GM23338 (cell line): ENCODE data around the gene FGD4. TPM values are rescaled to one million over a fixed set of nuclear protein-coding genes. Genes with fewer than 3 reads are reported as not detected.

ENCODE experiments used
- ATAC-seq: fragments of 200-7000 bp; cut with Tn5 transposase; 3 replicates; pipeline ENCODE4 v1.9.1; 2020
- DNase-seq: peaks from one replicate; pipeline ENCODE4 v3.0.0-alpha.2; 2015; ENCODE audit warnings: low spot score
- H2AFZ ChIP-seq: fragments of 200-600 bp; sonication (generic); 2 replicates; pipeline ENCODE4 v1.8.0; 2016; ENCODE audit warnings: antibody characterized with exemption, mild to moderate bottlenecking, moderate library complexity
- H3F3A ChIP-seq: fragments of 200-600 bp; sonication (generic); replicated peaks from 2 replicates; pipeline ENCODE4 v1.8.0; 2017; ENCODE audit warnings: antibody characterized with exemption, mixed run types, low read depth
- H3K27ac ChIP-seq: fragments of 200-600 bp; sonication (generic); 2 replicates; pipeline ENCODE4 v1.6.1; 2016; ENCODE audit warnings: low read depth
- H3K27me3 ChIP-seq: fragments of 200-600 bp; sonication (generic); 2 replicates; pipeline ENCODE4 v1.8.0; 2016; ENCODE audit warnings: mild to moderate bottlenecking, mixed run types, moderate library complexity; ENCODE audit not compliant: insufficient read depth
- H3K36me3 ChIP-seq: fragments of 200-600 bp; sonication (generic); 2 replicates; pipeline ENCODE4 v1.8.0; 2016; ENCODE audit warnings: mild to moderate bottlenecking; ENCODE audit not compliant: insufficient read depth
- H3K4me1 ChIP-seq: fragments of 200-600 bp; sonication (generic); 2 replicates; pipeline ENCODE4 v1.8.0; 2016; ENCODE audit warnings: mild to moderate bottlenecking, moderate library complexity; ENCODE audit not compliant: insufficient read depth
- H3K4me2 ChIP-seq: fragments of 200-600 bp; sonication (generic); 2 replicates; pipeline ENCODE4 v1.7.1; 2017; ENCODE audit warnings: mixed run types
- H3K4me3 ChIP-seq: fragments of 200-600 bp; sonication (generic); 2 replicates; pipeline ENCODE4 v1.6.1; 2016; ENCODE audit warnings: mixed run types
- H3K79me2 ChIP-seq: fragments of 200-600 bp; sonication (generic); replicated peaks from 2 replicates; pipeline ENCODE4 v1.8.0; 2017; ENCODE audit warnings: mild to moderate bottlenecking; ENCODE audit not compliant: insufficient read depth
- H3K9me2 ChIP-seq: fragments of 200-600 bp; sonication (generic); 2 replicates; pipeline ENCODE4 v1.8.0; 2017; ENCODE audit not compliant: insufficient read depth
- H4K20me1 ChIP-seq: fragments of 200-600 bp; sonication (generic); replicated peaks from 2 replicates; pipeline ENCODE4 v1.8.0; 2017; ENCODE audit warnings: mild to moderate bottlenecking; ENCODE audit not compliant: insufficient read depth
- H3K27ac Mint-ChIP-seq: 2 replicates; pipeline ENCODE4 v1.8.0; 2020; ENCODE audit warnings: inconsistent platforms, mild to moderate bottlenecking, moderate library complexity, mixed read lengths
- H3K27me3 Mint-ChIP-seq: 3 replicates; pipeline ENCODE4 v1.8.0; 2022; ENCODE audit warnings: low read depth, mild to moderate bottlenecking, moderate library complexity, mixed read lengths, inconsistent platforms; ENCODE audit not compliant: insufficient read depth, poor library complexity
- H3K36me3 Mint-ChIP-seq: 3 replicates; pipeline ENCODE4 v1.8.0; 2021; ENCODE audit warnings: low read depth, mild to moderate bottlenecking, inconsistent platforms, moderate library complexity, mixed read lengths
- H3K4me1 Mint-ChIP-seq: 3 replicates; pipeline ENCODE4 v1.8.0; 2020; ENCODE audit warnings: mild to moderate bottlenecking, inconsistent platforms, mixed read lengths
- H3K4me3 Mint-ChIP-seq: 3 replicates; pipeline ENCODE4 v1.8.0; 2021; ENCODE audit warnings: moderate library complexity, mild to moderate bottlenecking, inconsistent platforms, mixed read lengths
- H3K9me3 Mint-ChIP-seq: 3 replicates; pipeline ENCODE4 v1.8.0; 2020; ENCODE audit warnings: moderate library complexity, mild to moderate bottlenecking, inconsistent platforms, mixed read lengths
- CREB1 ChIP-seq: fragments of 250-450 bp; sonication (Bioruptor Pico); IDR thresholded peaks from 2 replicates; pipeline ENCODE4 v1.5.0; 2020; ENCODE audit warnings: low read depth, mild to moderate bottlenecking, moderate library complexity
- JUNB ChIP-seq: IDR thresholded peaks from one replicate; pipeline ENCODE4 v1.6.1; 2016; ENCODE audit warnings: antibody characterized with exemption; ENCODE audit not compliant: unreplicated experiment
- STAT1 ChIP-seq: IDR thresholded peaks from one replicate; pipeline ENCODE4 v1.6.1; 2016; ENCODE audit warnings: antibody characterized with exemption; ENCODE audit not compliant: unreplicated experiment
- polyA plus RNA-seq: library from polyadenylated mRNA; unstranded; fragments of >200 nt; fragmentation: Nextera tagmentation; extraction: Ambion mirVana; gene quantifications from 2 replicates; pipeline ENCODE4 v1.2.1, GENCODE V29; 2016
- small RNA-seq: library from RNA; depleted of rRNA; stranded (forward); fragments of <200 nt; gene quantifications from one replicate; pipeline ENCODE3, GENCODE V24; 2014; ENCODE audit warnings: low replicate concordance
- total RNA-seq: library from RNA; depleted of rRNA; stranded (reverse); fragments of >200 nt; shearing (Covaris generic); gene quantifications from 2 replicates; pipeline ENCODE4 v1.2.3, GENCODE V29; 2014

Gene FGD4
- total and polyA plus RNA-seq, 2 experiments from 2014 or later = 24.3 to 54.3 TPM

GRCh38 chr12:32693036-32693435 is 293.7 kb downstream of the FGD4 start:
- Histone ChIP-seq H3K36me3 (no peaks in the 10 kb centered on the region), H3K4me2 (no peak overlapping the region), H3K9me2 (no peaks in the 10 kb centered on the region), H3K27me3 (no peaks in the 10 kb centered on the region), H2AFZ (no peak overlapping the region), H3K79me2 (peaks cover 100% of the 10 kb centered on the region), H4K20me1 (peaks cover 7% of the 10 kb centered on the region; the same call in 1 of the 2 replicates), H3K4me1 (peaks cover 25% of the 10 kb centered on the region), H3F3A (no peaks in the 10 kb centered on the region; the same call in 1 of the 2 replicates), H3K4me3 (no peak overlapping the region), H3K27ac (no peak overlapping the region)
- no peak overlapping the region for H3K27ac Mint-ChIP-seq
- peaks cover 2% of the 10 kb centered on the region for H3K27me3 Mint-ChIP-seq
- H3K9me3 Mint-ChIP-seq = peaks cover 19% of the 10 kb centered on the region
- ATAC-seq = no peak
- H3K4me1 Mint-ChIP-seq = peaks cover 34% of the 10 kb centered on the region
- peaks cover 24% of the 10 kb centered on the region for H3K36me3 Mint-ChIP-seq
- no peak for TF ChIP-seq STAT1
- TF ChIP-seq JUNB = no peak
- TF ChIP-seq CREB1 = no peak
- DNase-seq = no peak
- H3K4me3 Mint-ChIP-seq = no peak overlapping the region

Small RNAs within 50 kb of the gene (small RNA-seq; reads per million reads assigned to genes)
- gene RF00019 (not detected), gene RNU6-494P (not detected)
